ENCODE data around the gene DDX43.

Gene DDX43

GRCh38 chr6:73363537-73363875 lies 31.1 kb upstream of the DDX43 start:
- no peak for TF ChIP-seq CTCF (conservative IDR thresholded peaks at IDR 0.05; ENCODE audit: low read depth, low read length)
- H3K4me3 ChIP-seq (ENCODE audit: low read length), result no peak overlapping the region
- DNase-seq (ENCODE audit: low read depth), result no peak

GRCh38 chr6:73364121-73364520 lies 30.5 kb upstream of the DDX43 start:
- TF ChIP-seq CTCF (conservative IDR thresholded peaks at IDR 0.05; ENCODE audit: low read depth, low read length), result no peak
- DNase-seq (ENCODE audit: low read depth), result no peak
- H3K4me3 ChIP-seq (ENCODE audit: low read length), result no peak overlapping the region

- no peak for DNase-seq (ENCODE audit: low read depth)
- TF ChIP-seq CTCF (conservative IDR thresholded peaks at IDR 0.05; ENCODE audit: low read depth, low read length), result no peak
Observed at GRCh38 chr6:73364549-73364948, 30.1 kb upstream of the DDX43 start.

GRCh38 chr6:73367761-73368355 lies 26.8 kb upstream of the DDX43 start:
- TF ChIP-seq CTCF (conservative IDR thresholded peaks at IDR 0.05; ENCODE audit: low read depth, low read length), result no peak
- no peak overlapping the region for H3K4me3 ChIP-seq (ENCODE audit: low read length)
- no peak for DNase-seq (ENCODE audit: low read depth)

More at GRCh38 chr6:73364549-73364948, 30.1 kb upstream of the DDX43 start:
- H3K4me3 ChIP-seq (ENCODE audit: low read length), result no peak overlapping the region

- TF ChIP-seq CTCF (conservative IDR thresholded peaks at IDR 0.05; ENCODE audit: low read depth, low read length), result no peak
- DNase-seq (ENCODE audit: low read depth), result no peak
Observed at GRCh38 chr6:73368675-73369074, 26.0 kb upstream of the DDX43 start.

GRCh38 chr6:73369157-73369556 lies 25.5 kb upstream of the DDX43 start:
- TF ChIP-seq CTCF (conservative IDR thresholded peaks at IDR 0.05; ENCODE audit: low read depth, low read length), result no peak
- H3K4me3 ChIP-seq (ENCODE audit: low read length), result no peak overlapping the region
- no peak for DNase-seq (ENCODE audit: low read depth)

More at GRCh38 chr6:73368675-73369074, 26.0 kb upstream of the DDX43 start:
- H3K4me3 ChIP-seq (ENCODE audit: low read length), result no peak overlapping the region

- TF ChIP-seq CTCF (conservative IDR thresholded peaks at IDR 0.05; ENCODE audit: low read depth, low read length), result no peak
- no peak within 1 kb of the TSS for H3K4me3 ChIP-seq (ENCODE audit: low read length)
- DNase-seq (ENCODE audit: low read depth), result no peak
Observed at GRCh38 chr6:73369563-73369962, 25.1 kb upstream of the DDX43 start, which contains the start of gene OOEP. TSS of gene OOEP (minus strand) at chr6:73369897. CDS start at chr6:73369792, 105 bp downstream.

Measured in retinal pigment epithelial cell (primary cell).